K562 (cell line): ENCODE results near the gene PGGHG. TPM values are rescaled to one million over a fixed set of nuclear protein-coding genes. Genes with fewer than 3 reads are reported as not detected.
A peak's percentile ranks its signal among the peaks of the same experiment; 100 is the strongest.

Experiments used
- BRF1 ChIP-seq: IDR thresholded peaks from 3 replicates; pipeline ENCODE4 v1.6.1; 2011; ENCODE audit warnings: borderline replicate concordance, mild to moderate bottlenecking; ENCODE audit not compliant: insufficient read length; ENCODE audit errors: extremely low read depth
- E2F6 ChIP-seq, 2 experiments: IDR thresholded peaks; 2 replicates each; pipeline ENCODE4 v1.6.1; 2011; ENCODE audit warnings: borderline replicate concordance in 1 of 2, control low read depth in 1 of 2, low read depth in 1 of 2, low read length in 1 of 2, mild to moderate bottlenecking in 1 of 2, mixed read lengths in 1 of 2, moderate library complexity in 1 of 2; ENCODE audit not compliant: insufficient read depth in 1 of 2, insufficient read length in 1 of 2, poor library complexity in 1 of 2, severe bottlenecking in 1 of 2; ENCODE audit errors: extremely low read depth in 1 of 2
- EZH2 ChIP-seq: IDR thresholded peaks from 2 replicates; pipeline ENCODE4 v1.6.1; 2012; ENCODE audit warnings: low read depth, mild to moderate bottlenecking, inconsistent platforms, low read length, borderline replicate concordance
- HDAC2 ChIP-seq: fragments of 450-650 bp; IDR thresholded peaks from 2 replicates; pipeline ENCODE4 v1.6.1; 2016; ENCODE audit warnings: mild to moderate bottlenecking
- JUND ChIP-seq, 2 experiments: IDR thresholded peaks; 2 replicates in 1 of 2; 3 replicates in 1 of 2; pipeline ENCODE4 v1.6.1; 2011; ENCODE audit warnings: borderline replicate concordance in 2 of 2, low read depth in 2 of 2, low read length in 2 of 2, improper control_type of control experiment in 1 of 2, missing biosample characterization in 1 of 2, missing genetic modification characterization in 1 of 2, missing genetic modification reagents in 1 of 2
- L3MBTL2 ChIP-seq: fragments of 450-650 bp; IDR thresholded peaks from 2 replicates; pipeline ENCODE4 v1.6.1; 2016; ENCODE audit warnings: mild to moderate bottlenecking, moderate library complexity
- POLR2G ChIP-seq: fragments of 200-400 bp; formaldehyde crosslinking; IDR thresholded peaks from 2 replicates; pipeline ENCODE4 v1.6.1; 2017; ENCODE audit warnings: low read depth, mild to moderate bottlenecking, antibody characterized with exemption, low read length, moderate library complexity
- RBBP5 ChIP-seq: fragments of 200-600 bp; sonication (generic); IDR thresholded peaks from 2 replicates; pipeline ENCODE4 v1.6.1; 2012; ENCODE audit warnings: borderline replicate concordance, mild to moderate bottlenecking, low read length, control low read depth, inconsistent platforms; ENCODE audit not compliant: insufficient read depth, poor library complexity, severe bottlenecking
- RBFOX2 ChIP-seq: fragments of 200-400 bp; formaldehyde crosslinking; IDR thresholded peaks from 2 replicates; pipeline ENCODE4 v1.6.1; 2017; ENCODE audit warnings: low read depth, mild to moderate bottlenecking, low read length, moderate library complexity
- THRAP3 ChIP-seq: fragments of 450-650 bp; IDR thresholded peaks from 2 replicates; pipeline ENCODE4 v1.6.1; 2016; ENCODE audit warnings: mild to moderate bottlenecking, inconsistent platforms, borderline replicate concordance
- UBTF ChIP-seq, 2 experiments: IDR thresholded peaks; 2 replicates each; pipeline ENCODE4 v1.6.1; 2012; ENCODE audit warnings: improper control_type of control experiment in 2 of 2, low read depth in 2 of 2, low read length in 2 of 2, borderline replicate concordance in 1 of 2
- ZNF165 ChIP-seq: fragments of 250-450 bp; sonication (Bioruptor Pico); IDR thresholded peaks from 2 replicates; pipeline ENCODE4 v1.4.0; 2020; ENCODE audit warnings: borderline replicate concordance
- ZNF384 ChIP-seq: IDR thresholded peaks from 2 replicates; pipeline ENCODE4 v1.6.1; 2012; ENCODE audit warnings: low read depth, low read length, improper control_type of control experiment
- polyA plus RNA-seq, 8 experiments: library from polyadenylated mRNA; depleted of rRNA in 4 of 8; stranded (reverse) in 5 of 8; unstranded in 3 of 8; fragments of >200 nt; fragmentation: Nextera tagmentation in 2 of 8; fragmentation: Illumina TruSeq in 1 of 8; extraction: Ambion mirVana in 2 of 8; extraction: Trizol in 1 of 8; gene quantifications; 2 replicates each; pipeline versions ENCODE4 v1.2.1 to v1.2.3, GENCODE V29; 2011 to 2014; ENCODE audit warnings: inconsistent platforms in 1 of 8, missing spikeins in 1 of 8
- total RNA-seq, 7 experiments: library from RNA; depleted of rRNA in 6 of 7; stranded (reverse); fragments of >200 nt in 6 of 7; fragmentation: Illumina TruSeq in 2 of 7; extraction: Trizol in 2 of 7; gene quantifications; 2 replicates each; pipeline versions ENCODE4 v1.2.1 to v1.2.3, GENCODE V29; 2011 to 2021; ENCODE audit warnings: low replicate concordance in 1 of 7

Gene PGGHG
- total and polyA plus RNA-seq, 9 of the 15 experiments (the other 6 are each of a cell fraction or from before 2014, with no cell fraction given), result 0.38 to 85.1 (median 18.1) TPM

- TF ChIP-seq E2F6 (IDR thresholded peaks at IDR 0.05; ENCODE audit: borderline replicate concordance in 1 of 2, extremely low read depth in 1 of 2, insufficient read depth in 1 of 2, insufficient read length in 1 of 2, low read depth in 1 of 2, low read length in 1 of 2, poor library complexity in 1 of 2, severe bottlenecking in 1 of 2) (peak in 1 of 2 experiments; percentile 44), HDAC2 (peak; percentile 46; the same call in 1 of the 2 replicates), L3MBTL2 (peak; percentile 73), UBTF (IDR thresholded peaks at IDR 0.05; ENCODE audit: borderline replicate concordance in 1 of 2, low read depth in 2 of 2, low read length in 2 of 2) (0 out of 4 replicates have a peak, but pooled peaks of 1 of the 2 experiments have one; percentile 12), RBBP5 (peak; percentile 27), ZNF165 (CRISPR knock-in tag) (no peak), RBFOX2 (peak; percentile 35; the same call in 1 of the 2 replicates), BRF1 (no peak), JUND (IDR thresholded peaks at IDR 0.05; ENCODE audit: borderline replicate concordance, low read depth, low read length) (no peak), JUND (tag; IDR thresholded peaks at IDR 0.05; ENCODE audit: borderline replicate concordance, low read depth, low read length) (peak; percentile 19; the same call in 1 of the 3 replicates), ZNF384 (peak; percentile 67), POLR2G (peak; percentile 28; the same call in 1 of the 2 replicates), EZH2 (no peak), THRAP3 (0 out of 2 replicates have a peak, but pooled peaks have one; percentile 12)
These were observed 23.3 kb downstream of the PGGHG start (continued) for GRCh38 chr11:312092-312816.
